HG03175 (cell line): ENCODE results near the gene KLF6.
"Not testable (repeated sequence)": the region's sequence is repeated elsewhere in the genome, so short reads cannot be mapped to it uniquely, and the experiment has no call there.

ENCODE experiments used
- ATAC-seq: cut with Tn5 transposase; IDR thresholded peaks from one replicate; pipeline ENCODE4 v1.9.1; 2021; ENCODE audit warnings: mild to moderate bottlenecking, moderate library complexity; ENCODE audit not compliant: unreplicated experiment

KLF6 gene

GRCh38 chr10:3737864-3738263, 47.1 kb downstream of the KLF6 start:
- ATAC-seq, result no peak

GRCh38 chr10:3735175-3735574, 49.8 kb downstream of the KLF6 start:
- no peak for ATAC-seq

- ATAC-seq, result no peak
Observed at GRCh38 chr10:3734111-3734510, 50.9 kb downstream of the KLF6 start.

- not testable (repeated sequence) for ATAC-seq
Observed at GRCh38 chr10:3732183-3732582, 52.8 kb downstream of the KLF6 start.

- no peak for ATAC-seq
Observed at GRCh38 chr10:3729397-3729976, 55.5 kb downstream of the KLF6 start.

GRCh38 chr10:3728563-3728962, 56.4 kb downstream of the KLF6 start:
- no peak for ATAC-seq

- no peak for ATAC-seq
Observed at GRCh38 chr10:3727268-3727667, 57.7 kb downstream of the KLF6 start.
